Neural cell (in vitro differentiated cells): ENCODE measurements around the gene MASP2. TPM values are rescaled to one million over a fixed set of nuclear protein-coding genes. Genes with fewer than 3 reads are reported as not detected.

Source experiments
- H2AFZ ChIP-seq: fragments of 200-600, 300-800 bp; sonication (generic), shearing (Covaris generic); 2 replicates; pipeline ENCODE4 v1.6.0; 2014; ENCODE audit warnings: low read depth, mild to moderate bottlenecking, antibody characterized with exemption, low read length, moderate library complexity
- H3F3A ChIP-seq: fragments of 200-600 bp; shearing (Covaris generic); 2 replicates; pipeline ENCODE4 v1.6.1; 2016; ENCODE audit warnings: mild to moderate bottlenecking, moderate library complexity, mixed read lengths, antibody characterized with exemption, low read length; ENCODE audit not compliant: insufficient read depth, poor library complexity, severe bottlenecking
- H3K27ac ChIP-seq: fragments of 200-600, 300-800 bp; sonication (generic), shearing (Covaris generic); 2 replicates; pipeline ENCODE4 v1.5.1; 2014; ENCODE audit warnings: mild to moderate bottlenecking, low read length, moderate library complexity
- H3K27me3 ChIP-seq: fragments of 300-800, 200-600 bp; sonication (generic), shearing (Covaris generic); 2 replicates; pipeline ENCODE4 v1.6.0; 2014; ENCODE audit warnings: mild to moderate bottlenecking, low read depth, low read length, moderate library complexity; ENCODE audit not compliant: insufficient read depth
- H3K36me3 ChIP-seq: fragments of 300-800, 200-600 bp; sonication (generic), shearing (Covaris generic); 2 replicates; pipeline ENCODE4 v1.5.1; 2014; ENCODE audit warnings: mild to moderate bottlenecking, antibody characterized with exemption, low read length, moderate library complexity; ENCODE audit not compliant: insufficient read depth
- H3K4me2 ChIP-seq: fragments of 300-800, 200-600 bp; sonication (generic), shearing (Covaris generic); 2 replicates; pipeline ENCODE4 v1.6.0; 2014; ENCODE audit warnings: mild to moderate bottlenecking, low read length
- H3K4me3 ChIP-seq: fragments of 300-800, 200-600 bp; sonication (generic), shearing (Covaris generic); 2 replicates; pipeline ENCODE4 v1.5.1; 2014; ENCODE audit warnings: mild to moderate bottlenecking, low read length, moderate library complexity
- H3K79me2 ChIP-seq: fragments of 200-600 bp; shearing (Covaris generic); replicated peaks from 2 replicates; pipeline ENCODE4 v1.6.0; 2014; ENCODE audit warnings: mild to moderate bottlenecking, low read length, moderate library complexity; ENCODE audit not compliant: insufficient read depth
- H3K9ac ChIP-seq: fragments of 300-800, 200-600 bp; sonication (generic), shearing (Covaris generic); 2 replicates; pipeline ENCODE4 v1.6.1; 2016; ENCODE audit warnings: mild to moderate bottlenecking, low read length, mixed read lengths
- H3K9me2 ChIP-seq: fragments of 200-600 bp; shearing (Covaris generic); 2 replicates; pipeline ENCODE4 v1.6.1; 2016; ENCODE audit warnings: mild to moderate bottlenecking, low read length, mixed read lengths; ENCODE audit not compliant: insufficient read depth
- H3K9me3 ChIP-seq: fragments of 200-600, 300-800 bp; sonication (generic), shearing (Covaris generic); 2 replicates; pipeline ENCODE4 v1.6.1; 2016; ENCODE audit warnings: mild to moderate bottlenecking, mixed run types, low read length, moderate library complexity, mixed read lengths
- H4K20me1 ChIP-seq: fragments of 200-600 bp; shearing (Covaris generic); 2 replicates; pipeline ENCODE4 v1.6.1; 2016; ENCODE audit warnings: mild to moderate bottlenecking, mixed run types; ENCODE audit not compliant: insufficient read depth
- EP300 ChIP-seq: fragments of 450-650 bp; conservative IDR thresholded peaks from 2 replicates; pipeline ENCODE4 v1.6.1; 2014; ENCODE audit warnings: antibody characterized with exemption, mild to moderate bottlenecking, moderate library complexity; ENCODE audit not compliant: poor library complexity, severe bottlenecking
- EZH2 ChIP-seq: fragments of 200-600, 300-800 bp; shearing (Covaris generic), sonication (generic); IDR thresholded peaks from 2 replicates; pipeline ENCODE4 v1.6.1; 2014; ENCODE audit warnings: antibody characterized with exemption, low read length, borderline replicate concordance, mild to moderate bottlenecking; ENCODE audit not compliant: insufficient read depth, poor library complexity, severe bottlenecking
- MXI1 ChIP-seq: fragments of 450-650 bp; conservative IDR thresholded peaks from 2 replicates; pipeline ENCODE4 v1.6.1; 2014; ENCODE audit warnings: antibody characterized with exemption, mild to moderate bottlenecking; ENCODE audit not compliant: poor library complexity, severe bottlenecking
- POLR2AphosphoS5 ChIP-seq: IDR thresholded peaks from 2 replicates; pipeline ENCODE4 v1.6.1; 2012
- RAD21 ChIP-seq: fragments of 450-650 bp; conservative IDR thresholded peaks from 2 replicates; pipeline ENCODE4 v1.6.1; 2014; ENCODE audit warnings: antibody characterized with exemption, mild to moderate bottlenecking, moderate library complexity
- SMC3 ChIP-seq: fragments of 450-650 bp; conservative IDR thresholded peaks from 2 replicates; pipeline ENCODE4 v1.6.1; 2014; ENCODE audit warnings: antibody characterized with exemption, mild to moderate bottlenecking, moderate library complexity; ENCODE audit not compliant: poor library complexity
- TAF1 ChIP-seq: IDR thresholded peaks from 2 replicates; pipeline ENCODE4 v1.6.1; 2012; ENCODE audit warnings: low read depth
- polyA plus RNA-seq: library from polyadenylated mRNA; depleted of rRNA; stranded (reverse); fragments of >200 nt; gene quantifications from 2 replicates; pipeline ENCODE4 v1.2.3, GENCODE V29; 2014
- TF ChIP-seq, protein P1 (sequence below): fragments of 450-650 bp; IDR thresholded peaks from 2 replicates; pipeline ENCODE4 v1.5.1; 2014; ENCODE audit warnings: antibody characterized with exemption, mild to moderate bottlenecking, moderate library complexity; ENCODE audit not compliant: poor library complexity, severe bottlenecking
- TF ChIP-seq, protein P2 (sequence below): IDR thresholded peaks from 2 replicates; pipeline ENCODE4 v1.6.1; 2012; ENCODE audit warnings: borderline replicate concordance

MASP2 gene
- polyA plus RNA-seq, 1 donor from 2014 or later: not detected

DNA sequence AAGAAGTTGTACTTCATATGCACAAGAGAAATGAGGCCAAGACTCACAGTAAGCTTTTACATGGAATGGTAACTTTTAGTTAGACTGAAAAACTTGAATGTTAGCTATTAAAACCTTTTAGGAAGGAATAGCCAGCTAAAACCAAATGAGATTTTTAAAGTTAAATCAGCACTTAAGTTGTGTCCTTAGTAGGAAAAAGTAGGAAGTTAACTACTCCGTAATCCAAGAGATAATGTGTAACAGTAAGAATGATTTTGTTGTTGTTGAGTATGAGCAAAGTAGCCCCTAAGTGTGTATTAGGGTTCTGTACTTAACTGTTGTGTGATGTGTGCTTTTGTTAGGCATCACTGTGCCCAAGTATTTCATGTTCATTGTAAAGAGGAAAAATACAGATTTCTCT lies 21.4 kb downstream of the MASP2 start:
- H3K27me3 ChIP-seq: no peaks in the 10 kb centered on the region
- H3K9me3 ChIP-seq: no peaks in the 10 kb centered on the region
- H3K4me3 ChIP-seq: no peak overlapping the region
- peaks cover 14% of the 10 kb centered on the region for H3K36me3 ChIP-seq
- H4K20me1 ChIP-seq: peaks cover 5% of the 10 kb centered on the region
- no peak overlapping the region for H3K9ac ChIP-seq
- TF ChIP-seq EZH2: no peak
- no peak for TF ChIP-seq RAD21
- no peak for TF ChIP-seq SMC3
- no peak for TF ChIP-seq EP300
- TF ChIP-seq, protein P1, sequence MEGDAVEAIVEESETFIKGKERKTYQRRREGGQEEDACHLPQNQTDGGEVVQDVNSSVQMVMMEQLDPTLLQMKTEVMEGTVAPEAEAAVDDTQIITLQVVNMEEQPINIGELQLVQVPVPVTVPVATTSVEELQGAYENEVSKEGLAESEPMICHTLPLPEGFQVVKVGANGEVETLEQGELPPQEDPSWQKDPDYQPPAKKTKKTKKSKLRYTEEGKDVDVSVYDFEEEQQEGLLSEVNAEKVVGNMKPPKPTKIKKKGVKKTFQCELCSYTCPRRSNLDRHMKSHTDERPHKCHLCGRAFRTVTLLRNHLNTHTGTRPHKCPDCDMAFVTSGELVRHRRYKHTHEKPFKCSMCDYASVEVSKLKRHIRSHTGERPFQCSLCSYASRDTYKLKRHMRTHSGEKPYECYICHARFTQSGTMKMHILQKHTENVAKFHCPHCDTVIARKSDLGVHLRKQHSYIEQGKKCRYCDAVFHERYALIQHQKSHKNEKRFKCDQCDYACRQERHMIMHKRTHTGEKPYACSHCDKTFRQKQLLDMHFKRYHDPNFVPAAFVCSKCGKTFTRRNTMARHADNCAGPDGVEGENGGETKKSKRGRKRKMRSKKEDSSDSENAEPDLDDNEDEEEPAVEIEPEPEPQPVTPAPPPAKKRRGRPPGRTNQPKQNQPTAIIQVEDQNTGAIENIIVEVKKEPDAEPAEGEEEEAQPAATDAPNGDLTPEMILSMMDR: no peak
- no peak for TF ChIP-seq POLR2AphosphoS5
- TF ChIP-seq, protein P2, sequence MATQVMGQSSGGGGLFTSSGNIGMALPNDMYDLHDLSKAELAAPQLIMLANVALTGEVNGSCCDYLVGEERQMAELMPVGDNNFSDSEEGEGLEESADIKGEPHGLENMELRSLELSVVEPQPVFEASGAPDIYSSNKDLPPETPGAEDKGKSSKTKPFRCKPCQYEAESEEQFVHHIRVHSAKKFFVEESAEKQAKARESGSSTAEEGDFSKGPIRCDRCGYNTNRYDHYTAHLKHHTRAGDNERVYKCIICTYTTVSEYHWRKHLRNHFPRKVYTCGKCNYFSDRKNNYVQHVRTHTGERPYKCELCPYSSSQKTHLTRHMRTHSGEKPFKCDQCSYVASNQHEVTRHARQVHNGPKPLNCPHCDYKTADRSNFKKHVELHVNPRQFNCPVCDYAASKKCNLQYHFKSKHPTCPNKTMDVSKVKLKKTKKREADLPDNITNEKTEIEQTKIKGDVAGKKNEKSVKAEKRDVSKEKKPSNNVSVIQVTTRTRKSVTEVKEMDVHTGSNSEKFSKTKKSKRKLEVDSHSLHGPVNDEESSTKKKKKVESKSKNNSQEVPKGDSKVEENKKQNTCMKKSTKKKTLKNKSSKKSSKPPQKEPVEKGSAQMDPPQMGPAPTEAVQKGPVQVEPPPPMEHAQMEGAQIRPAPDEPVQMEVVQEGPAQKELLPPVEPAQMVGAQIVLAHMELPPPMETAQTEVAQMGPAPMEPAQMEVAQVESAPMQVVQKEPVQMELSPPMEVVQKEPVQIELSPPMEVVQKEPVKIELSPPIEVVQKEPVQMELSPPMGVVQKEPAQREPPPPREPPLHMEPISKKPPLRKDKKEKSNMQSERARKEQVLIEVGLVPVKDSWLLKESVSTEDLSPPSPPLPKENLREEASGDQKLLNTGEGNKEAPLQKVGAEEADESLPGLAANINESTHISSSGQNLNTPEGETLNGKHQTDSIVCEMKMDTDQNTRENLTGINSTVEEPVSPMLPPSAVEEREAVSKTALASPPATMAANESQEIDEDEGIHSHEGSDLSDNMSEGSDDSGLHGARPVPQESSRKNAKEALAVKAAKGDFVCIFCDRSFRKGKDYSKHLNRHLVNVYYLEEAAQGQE: no peak
- no peak for TF ChIP-seq TAF1
- TF ChIP-seq MXI1: no peak
- H3K79me2 ChIP-seq: no peaks in the 10 kb centered on the region
- H3K9me2 ChIP-seq: no peaks in the 10 kb centered on the region
- no peak overlapping the region for H3K27ac ChIP-seq
- no peak overlapping the region for H2AFZ ChIP-seq
- no peak overlapping the region for H3K4me2 ChIP-seq
- H3F3A ChIP-seq: no peaks in the 10 kb centered on the region

DNA sequence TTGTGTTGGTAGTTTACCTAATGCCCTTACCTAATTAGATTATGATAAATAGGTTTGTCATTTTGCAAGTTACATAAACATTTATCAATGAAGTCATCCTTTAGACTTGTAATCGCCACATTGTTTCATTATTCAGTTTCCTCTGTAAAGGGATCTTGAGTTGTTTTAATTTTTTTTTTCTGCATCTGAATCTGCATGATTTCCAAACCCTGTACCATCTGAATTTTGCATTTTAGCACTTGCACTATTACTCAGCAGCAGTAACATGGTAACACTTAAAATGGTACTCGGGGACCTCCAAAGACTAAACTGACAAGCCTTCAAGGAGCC lies 22.2 kb downstream of the MASP2 start:
- Histone ChIP-seq H4K20me1 (peaks cover 5% of the 10 kb centered on the region), H3K27ac (no peak overlapping the region), H3K27me3 (no peaks in the 10 kb centered on the region), H3K9me2 (no peaks in the 10 kb centered on the region), H3K4me3 (no peak overlapping the region), H3K36me3 (peaks cover 14% of the 10 kb centered on the region), H3K4me2 (no peak overlapping the region), H2AFZ (no peak overlapping the region), H3K79me2 (no peaks in the 10 kb centered on the region), H3K9me3 (no peaks in the 10 kb centered on the region), H3F3A (no peaks in the 10 kb centered on the region), H3K9ac (no peak overlapping the region)
- TF ChIP-seq POLR2AphosphoS5 (no peak), EP300 (no peak), RAD21 (no peak), SMC3 (no peak), MXI1 (no peak), TAF1 (no peak), EZH2 (no peak)
- TF ChIP-seq, protein P2: no peak
- TF ChIP-seq, protein P1: no peak
